ENCODE results near the gene HBM. TPM values are rescaled to one million over a fixed set of nuclear protein-coding genes. Genes with fewer than 3 reads are reported as not detected.

Gene HBM
- total and polyA plus RNA-seq, 10 of the 15 experiments (the other 5 are each of a cell fraction or from before 2014, with no cell fraction given) = 0.23 TPM; not detected in 9

DNA sequence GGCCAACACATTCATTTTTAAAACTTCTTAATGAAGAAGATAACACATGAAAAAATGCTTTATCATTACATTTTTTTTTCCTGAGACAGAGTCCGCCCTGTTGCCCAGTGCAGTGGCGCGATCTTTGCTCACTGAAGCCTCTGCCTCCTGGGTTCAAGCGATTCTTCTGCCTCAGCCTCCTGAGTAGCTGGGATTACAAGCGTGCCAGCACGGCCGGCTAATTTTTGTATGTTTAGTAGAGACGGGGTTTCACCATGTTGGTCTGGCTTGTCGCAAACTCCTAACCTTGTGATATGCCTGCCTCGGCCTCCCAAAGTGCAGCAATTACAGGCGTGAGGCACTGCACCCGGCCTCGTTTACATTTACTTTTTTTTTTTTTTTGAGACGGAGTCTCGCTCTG is 27.7 kb downstream of the HBM start:
- POLR2A ChIA-PET = interaction anchor here (1.0 kb wide), 1 partner anchor 8 kb away, joined by 3 read pairs; no protein-coding TSS in a partner anchor
- in situ Hi-C loops (cut with MboI) = no loop called here
- RAD21 ChIA-PET (ENCODE audit: unreplicated experiment) = no interaction called here
- no peaks in the 10 kb centered on the region for H3K9me3 ChIP-seq (replicated peaks; ENCODE audit: control insufficient read depth, insufficient read depth, low read length)
- no peak overlapping the region for H3K9ac ChIP-seq (ENCODE audit: control insufficient read depth, insufficient read depth, low read length)
- intact Hi-C loops (cut with micrococcal nuclease; ENCODE audit: unreplicated experiment) = no loop called here
- no peak overlapping the region for H3K4me3 ChIP-seq
- no peaks in the 10 kb centered on the region for H4K20me1 ChIP-seq (ENCODE audit: control insufficient read depth, insufficient read depth)
- no peak overlapping the region for H2AFZ ChIP-seq (ENCODE audit: control insufficient read depth, low read depth, low read length)
- no peak for ATAC-seq
- H3K4me1 ChIP-seq (ENCODE audit: control insufficient read depth, insufficient read depth, low read length) = no peaks in the 10 kb centered on the region
- peaks cover 19 to 25% of the 10 kb centered on the region in 2 experiments for H3K36me3 ChIP-seq (ENCODE audit: control insufficient read depth in 2 of 2, insufficient read depth in 2 of 2, low read length in 1 of 2)
- DNase-seq (ENCODE audit: low read depth, low spot score) = no peak
- no peak for FAIRE-seq
- H3K4me2 ChIP-seq (ENCODE audit: control insufficient read depth, insufficient read depth) = no peak overlapping the region
- no TSS peak for BruUV-seq (replicated peaks)
- no peaks in the 10 kb centered on the region for H3K79me2 ChIP-seq (ENCODE audit: control insufficient read depth, insufficient read depth, low read length)
- H3K27ac ChIP-seq (ENCODE audit: control insufficient read depth, insufficient read depth) = no peak overlapping the region
- SMC1A ChIA-PET (ENCODE audit: uncharacterized antibody, unreplicated experiment) = no interaction called here
- 98% methylated on average over 13 of the region's 15 CpGs for WGBS (ENCODE audit: insufficient coverage, insufficient replicate concordance, low lambda C conversion rate, missing lambda C conversion rate)
- no peaks in the 10 kb centered on the region for H3K27me3 ChIP-seq (replicated peaks in 1 of 2; ENCODE audit: control insufficient read depth in 2 of 2, insufficient read depth in 2 of 2, low read length in 1 of 2)
- CTCF ChIA-PET = interaction anchor here (1.0 kb wide), 1 partner anchor 86 kb away, joined by 3 read pairs; no protein-coding TSS in a partner anchor
- TF ChIP-seq PBX3 (IDR thresholded peaks at IDR 0.05; ENCODE audit: insufficient replicate concordance, low read depth, low read length) (no peak), MTA3 (IDR thresholded peaks at IDR 0.05; ENCODE audit: borderline replicate concordance, low read length) (no peak), BMI1 (IDR thresholded peaks at IDR 0.05; ENCODE audit: borderline replicate concordance) (no peak), CBX3 (IDR thresholded peaks at IDR 0.05; ENCODE audit: borderline replicate concordance, low read depth) (no peak), ZBTB4 (CRISPR knock-in tag; IDR thresholded peaks at IDR 0.05) (no peak), RCOR1 (conservative IDR thresholded peaks at IDR 0.05; ENCODE audit: low read depth, low read length) (no peak), IKZF2 (IDR thresholded peaks at IDR 0.05) (no peak), CREM (IDR thresholded peaks at IDR 0.05; ENCODE audit: low read depth) (no peak), NR2C1 (IDR thresholded peaks at IDR 0.05) (no peak), TBL1XR1 (IDR thresholded peaks at IDR 0.05; ENCODE audit: low read depth, low read length) (no peak), RFX5 (IDR thresholded peaks at IDR 0.05; ENCODE audit: low read depth, low read length) (no peak), MTA2 (IDR thresholded peaks at IDR 0.05; ENCODE audit: low read depth) (no peak), MEF2A (IDR thresholded peaks at IDR 0.05; ENCODE audit: insufficient read depth, low read depth, low read length) (no peak)
- TF ChIP-seq, protein P1, sequence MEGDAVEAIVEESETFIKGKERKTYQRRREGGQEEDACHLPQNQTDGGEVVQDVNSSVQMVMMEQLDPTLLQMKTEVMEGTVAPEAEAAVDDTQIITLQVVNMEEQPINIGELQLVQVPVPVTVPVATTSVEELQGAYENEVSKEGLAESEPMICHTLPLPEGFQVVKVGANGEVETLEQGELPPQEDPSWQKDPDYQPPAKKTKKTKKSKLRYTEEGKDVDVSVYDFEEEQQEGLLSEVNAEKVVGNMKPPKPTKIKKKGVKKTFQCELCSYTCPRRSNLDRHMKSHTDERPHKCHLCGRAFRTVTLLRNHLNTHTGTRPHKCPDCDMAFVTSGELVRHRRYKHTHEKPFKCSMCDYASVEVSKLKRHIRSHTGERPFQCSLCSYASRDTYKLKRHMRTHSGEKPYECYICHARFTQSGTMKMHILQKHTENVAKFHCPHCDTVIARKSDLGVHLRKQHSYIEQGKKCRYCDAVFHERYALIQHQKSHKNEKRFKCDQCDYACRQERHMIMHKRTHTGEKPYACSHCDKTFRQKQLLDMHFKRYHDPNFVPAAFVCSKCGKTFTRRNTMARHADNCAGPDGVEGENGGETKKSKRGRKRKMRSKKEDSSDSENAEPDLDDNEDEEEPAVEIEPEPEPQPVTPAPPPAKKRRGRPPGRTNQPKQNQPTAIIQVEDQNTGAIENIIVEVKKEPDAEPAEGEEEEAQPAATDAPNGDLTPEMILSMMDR (IDR thresholded peaks at IDR 0.05 in 2 of 3, conservative IDR thresholded peaks at IDR 0.05 in 1 of 3; ENCODE audit: control insufficient read depth in 2 of 3, extremely low read depth in 1 of 3, insufficient read depth in 1 of 3, low read depth in 3 of 3, low read length in 3 of 3) = no peak
- TF ChIP-seq, protein P2, sequence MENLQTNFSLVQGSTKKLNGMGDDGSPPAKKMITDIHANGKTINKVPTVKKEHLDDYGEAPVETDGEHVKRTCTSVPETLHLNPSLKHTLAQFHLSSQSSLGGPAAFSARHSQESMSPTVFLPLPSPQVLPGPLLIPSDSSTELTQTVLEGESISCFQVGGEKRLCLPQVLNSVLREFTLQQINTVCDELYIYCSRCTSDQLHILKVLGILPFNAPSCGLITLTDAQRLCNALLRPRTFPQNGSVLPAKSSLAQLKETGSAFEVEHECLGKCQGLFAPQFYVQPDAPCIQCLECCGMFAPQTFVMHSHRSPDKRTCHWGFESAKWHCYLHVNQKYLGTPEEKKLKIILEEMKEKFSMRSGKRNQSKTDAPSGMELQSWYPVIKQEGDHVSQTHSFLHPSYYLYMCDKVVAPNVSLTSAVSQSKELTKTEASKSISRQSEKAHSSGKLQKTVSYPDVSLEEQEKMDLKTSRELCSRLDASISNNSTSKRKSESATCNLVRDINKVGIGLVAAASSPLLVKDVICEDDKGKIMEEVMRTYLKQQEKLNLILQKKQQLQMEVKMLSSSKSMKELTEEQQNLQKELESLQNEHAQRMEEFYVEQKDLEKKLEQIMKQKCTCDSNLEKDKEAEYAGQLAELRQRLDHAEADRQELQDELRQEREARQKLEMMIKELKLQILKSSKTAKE (IDR thresholded peaks at IDR 0.05; ENCODE audit: low read depth, poor library complexity, severe bottlenecking) = no peak

All from GM12878 (cell line).